Left kidney (tissue), 2 donors: ENCODE measurements around the gene EGFR. TPM values are rescaled to one million over a fixed set of nuclear protein-coding genes. Genes with fewer than 3 reads are reported as not detected.

Experiments used
- DNase-seq: peaks from one replicate; pipeline ENCODE4 v3.0.0-alpha.2; 2013
- polyA plus RNA-seq: library from polyadenylated mRNA; unstranded; fragments of 120-200 nt; gene quantifications from one replicate; pipeline ENCODE4 v1.2.1, GENCODE V29; 2013; ENCODE audit not compliant: insufficient read length

The EGFR gene
- polyA plus RNA-seq, 1 donor: 34.9 TPM

- no peak for DNase-seq
These were observed 41.3 kb downstream of the EGFR start for GRCh38 chr7:55060085-55060484.

GRCh38 chr7:55060636-55061022 lies 41.8 kb downstream of the EGFR start:
- no peak for DNase-seq

- no peak for DNase-seq
These were observed 43.1 kb downstream of the EGFR start for GRCh38 chr7:55061726-55062499.

GRCh38 chr7:55063061-55063460 lies 44.2 kb downstream of the EGFR start:
- DNase-seq: no peak

- DNase-seq: no peak
These were observed 44.8 kb downstream of the EGFR start for GRCh38 chr7:55063633-55064032.

- DNase-seq: no peak
These were observed 46.3 kb downstream of the EGFR start for GRCh38 chr7:55065079-55065478.

GRCh38 chr7:55065511-55066229 lies 46.9 kb downstream of the EGFR start:
- no peak for DNase-seq

- no peak for DNase-seq
These were observed 47.7 kb downstream of the EGFR start for GRCh38 chr7:55066524-55066923.

GRCh38 chr7:55066938-55067337 lies 48.1 kb downstream of the EGFR start:
- DNase-seq: no peak

- DNase-seq: no peak
These were observed 48.9 kb downstream of the EGFR start for GRCh38 chr7:55067748-55068147.

- DNase-seq: no peak
These were observed 50.5 kb downstream of the EGFR start for GRCh38 chr7:55069271-55069792.

- DNase-seq: no peak
These were observed 51.5 kb downstream of the EGFR start for GRCh38 chr7:55070271-55070743.

GRCh38 chr7:55070854-55071253 lies 52.0 kb downstream of the EGFR start:
- DNase-seq: no peak

- DNase-seq: no peak
These were observed 52.8 kb downstream of the EGFR start for GRCh38 chr7:55071411-55072175.

GRCh38 chr7:55072251-55072650 lies 53.4 kb downstream of the EGFR start:
- DNase-seq: no peak

GRCh38 chr7:55073051-55073511 lies 54.3 kb downstream of the EGFR start:
- no peak for DNase-seq

GRCh38 chr7:55073976-55074528 lies 55.2 kb downstream of the EGFR start:
- no peak for DNase-seq

GRCh38 chr7:55075464-55076021 lies 56.7 kb downstream of the EGFR start:
- DNase-seq: no peak

- no peak for DNase-seq
These were observed 59.0 kb downstream of the EGFR start for GRCh38 chr7:55077561-55078410.

GRCh38 chr7:55078465-55079372 lies 59.9 kb downstream of the EGFR start:
- no peak for DNase-seq
